Measurements from ENCODE around the gene SLC34A1. TPM values are rescaled to one million over a fixed set of nuclear protein-coding genes. Genes with fewer than 3 reads are reported as not detected.

SLC34A1 gene
- total and polyA plus RNA-seq, 2 of the 13 experiments (the other 11 are each of a cell fraction or from before 2014, with no cell fraction given): 0.03 to 0.20 TPM

GRCh38 chr5:177425801-177426565, 41.7 kb downstream of the SLC34A1 start (continued):
- TF ChIP-seq UBTF (CRISPR knock-in tag; IDR thresholded peaks at IDR 0.05): 0 out of 2 replicates have a peak, but pooled peaks have one; percentile 30
- TF ChIP-seq PHF20 (CRISPR knock-in tag; IDR thresholded peaks at IDR 0.05): peak; percentile 35; the same call in 1 of the 2 replicates
- 0 out of 2 replicates have a peak, but pooled peaks have one; percentile 38 for TF ChIP-seq GLI4 (CRISPR knock-in tag; IDR thresholded peaks at IDR 0.05; ENCODE audit: borderline replicate concordance)
- TF ChIP-seq BCL6 (CRISPR knock-in tag; IDR thresholded peaks at IDR 0.05): 0 out of 2 replicates have a peak, but pooled peaks have one; percentile 7
- TF ChIP-seq ZFP36L1 (CRISPR knock-in tag; IDR thresholded peaks at IDR 0.05): no peak; the same call in none of the 2 replicates
- no peak for TF ChIP-seq TRIM22 (IDR thresholded peaks at IDR 0.05)
- TF ChIP-seq MAZ (IDR thresholded peaks at IDR 0.05; ENCODE audit: borderline replicate concordance, low read depth, low read length): peak; percentile 85; the same call in 1 of the 2 replicates
- no peak for TF ChIP-seq MAZ (CRISPR knock-in tag; IDR thresholded peaks at IDR 0.05; ENCODE audit: low read depth)
- TF ChIP-seq BCL3 (CRISPR knock-in tag; IDR thresholded peaks at IDR 0.05): peak; percentile 80; the same call in 1 of the 2 replicates
- 0 out of 2 replicates have a peak, but pooled peaks have one; percentile 53 for TF ChIP-seq ZNF280B (CRISPR knock-in tag; IDR thresholded peaks at IDR 0.05; ENCODE audit: borderline replicate concordance)
- TF ChIP-seq NR2F2 (IDR thresholded peaks at IDR 0.05; ENCODE audit: borderline replicate concordance, low read depth): no peak
- peak; percentile 86 for TF ChIP-seq RBFOX2 (IDR thresholded peaks at IDR 0.05; ENCODE audit: low read depth, low read length)
- peak; percentile 85 for TF ChIP-seq ZBTB14 (CRISPR knock-in tag; IDR thresholded peaks at IDR 0.05)
- TF ChIP-seq PBX2 (CRISPR knock-in tag; IDR thresholded peaks at IDR 0.05): peak; percentile 95
- TF ChIP-seq POLR2A (IDR thresholded peaks at IDR 0.05; ENCODE audit: insufficient read depth in 1 of 2, low read depth in 2 of 2, low read length in 2 of 2): peak in 1 of 2 experiments; percentile 70; a peak in 1 of 4 replicates
- TF ChIP-seq ZMAT3 (CRISPR knock-in tag; conservative IDR thresholded peaks at IDR 0.05): 0 out of 2 replicates have a peak, but pooled peaks have one; percentile 27
